ENCODE results near the gene RMDN3.

The RMDN3 gene

DNA sequence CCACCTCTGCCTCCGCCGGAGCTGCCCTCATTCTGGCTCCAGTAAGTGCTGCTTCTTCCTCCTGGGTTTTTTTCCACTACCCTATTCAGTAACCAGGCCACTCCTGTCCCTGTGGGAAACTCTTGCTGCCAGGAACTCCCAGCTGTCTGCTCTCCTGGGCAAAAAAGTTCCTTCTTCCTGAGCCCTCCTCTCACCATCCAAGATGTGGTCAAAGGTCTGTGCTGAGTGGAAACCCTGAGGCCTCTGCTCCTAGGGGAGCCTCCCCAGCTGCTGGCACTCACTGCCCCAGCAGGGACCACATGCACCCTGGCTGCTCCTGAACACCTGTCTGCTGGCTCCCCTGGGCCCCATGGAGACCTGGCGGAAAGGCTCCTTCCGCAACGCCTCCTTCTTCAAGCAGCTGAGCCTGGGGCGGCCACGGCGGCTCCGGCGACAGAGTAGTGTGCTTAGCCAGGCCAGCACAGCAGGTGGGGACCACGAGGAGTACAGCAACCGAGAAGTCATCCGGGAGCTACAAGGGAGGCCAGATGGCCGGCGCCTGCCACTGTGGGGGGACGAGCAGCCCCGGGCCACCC is 15.2 kb upstream of the RMDN3 start:
- no peak overlapping the region for H3K4me3 ChIP-seq (ENCODE audit: low read depth, low read length)
- peaks cover 32% of the 10 kb centered on the region for H3K36me3 ChIP-seq (ENCODE audit: control insufficient read depth, insufficient read depth, low read length)
- no peak overlapping the region for H3K9ac ChIP-seq (ENCODE audit: low read depth, low read length)
- H3K9me3 ChIP-seq (ENCODE audit: control insufficient read depth, insufficient read depth, low read length), result no peaks in the 10 kb centered on the region
- peaks cover 10% of the 10 kb centered on the region for H3K4me1 ChIP-seq (ENCODE audit: control insufficient read depth, insufficient read depth, low read length)
- H3K27me3 ChIP-seq (ENCODE audit: control insufficient read depth, insufficient read depth, low read length), result no peaks in the 10 kb centered on the region

DNA sequence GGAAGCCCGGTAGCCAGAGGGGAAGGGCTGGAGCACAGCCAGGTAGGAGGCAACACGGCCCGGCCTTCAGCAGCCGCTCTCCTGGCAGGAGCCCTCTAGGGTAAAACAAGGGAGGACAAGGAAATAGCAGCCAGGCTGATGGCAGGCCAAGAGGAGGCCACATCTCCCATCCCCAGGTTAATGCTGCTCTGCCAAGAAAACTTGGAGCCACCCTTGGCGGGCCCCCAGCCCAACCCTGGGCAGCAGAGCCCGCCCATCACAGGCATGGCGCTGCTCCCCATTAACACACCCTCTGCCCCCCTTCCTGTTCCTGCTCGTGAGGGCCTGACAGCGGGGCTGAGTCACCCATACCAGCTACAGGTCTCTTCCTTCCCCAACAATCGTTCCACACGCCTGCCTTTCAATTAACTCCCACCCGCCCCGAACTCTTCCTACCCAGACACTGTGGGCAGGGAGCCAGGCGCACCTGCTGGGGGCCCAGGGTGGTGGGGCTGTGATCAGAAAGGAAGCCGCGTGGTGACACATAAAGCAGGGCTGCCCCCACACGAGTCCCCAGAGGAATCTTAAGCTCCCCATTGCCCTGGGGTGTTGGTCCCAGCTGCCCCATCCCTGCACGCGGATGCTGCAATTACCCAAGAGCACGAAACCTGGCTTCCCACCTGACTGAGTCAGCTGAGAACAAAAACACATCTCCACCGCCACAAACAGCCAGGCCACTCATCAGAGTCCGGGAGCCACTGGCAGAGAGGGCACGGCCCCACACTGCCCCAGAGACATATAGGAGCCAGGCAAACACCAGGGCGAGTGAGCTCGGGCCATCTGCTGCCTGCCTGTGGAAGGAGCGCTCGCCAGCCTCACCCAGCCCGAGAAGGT is 14.5 kb upstream of the RMDN3 start, which contains the start of gene C15orf62:
TSS of gene C15orf62 (plus strand) at position 707 of the 873 bp plus-strand sequence. CDS start 516 bp downstream, outside the sequence.
- Histone ChIP-seq H3K9ac (ENCODE audit: low read depth, low read length) (no peak within 1 kb of the TSS), H3K9me3 (ENCODE audit: control insufficient read depth, insufficient read depth, low read length) (no peaks in the 10 kb centered on the region), H3K36me3 (ENCODE audit: control insufficient read depth, insufficient read depth, low read length) (peaks cover 24% of the 10 kb centered on the region), H3K4me3 (ENCODE audit: low read depth, low read length) (no peak within 1 kb of the TSS), H3K4me1 (ENCODE audit: control insufficient read depth, insufficient read depth, low read length) (peaks cover 16% of the 10 kb centered on the region), H3K27me3 (ENCODE audit: control insufficient read depth, insufficient read depth, low read length) (peaks cover under 1% of the 10 kb centered on the region)

DNA sequence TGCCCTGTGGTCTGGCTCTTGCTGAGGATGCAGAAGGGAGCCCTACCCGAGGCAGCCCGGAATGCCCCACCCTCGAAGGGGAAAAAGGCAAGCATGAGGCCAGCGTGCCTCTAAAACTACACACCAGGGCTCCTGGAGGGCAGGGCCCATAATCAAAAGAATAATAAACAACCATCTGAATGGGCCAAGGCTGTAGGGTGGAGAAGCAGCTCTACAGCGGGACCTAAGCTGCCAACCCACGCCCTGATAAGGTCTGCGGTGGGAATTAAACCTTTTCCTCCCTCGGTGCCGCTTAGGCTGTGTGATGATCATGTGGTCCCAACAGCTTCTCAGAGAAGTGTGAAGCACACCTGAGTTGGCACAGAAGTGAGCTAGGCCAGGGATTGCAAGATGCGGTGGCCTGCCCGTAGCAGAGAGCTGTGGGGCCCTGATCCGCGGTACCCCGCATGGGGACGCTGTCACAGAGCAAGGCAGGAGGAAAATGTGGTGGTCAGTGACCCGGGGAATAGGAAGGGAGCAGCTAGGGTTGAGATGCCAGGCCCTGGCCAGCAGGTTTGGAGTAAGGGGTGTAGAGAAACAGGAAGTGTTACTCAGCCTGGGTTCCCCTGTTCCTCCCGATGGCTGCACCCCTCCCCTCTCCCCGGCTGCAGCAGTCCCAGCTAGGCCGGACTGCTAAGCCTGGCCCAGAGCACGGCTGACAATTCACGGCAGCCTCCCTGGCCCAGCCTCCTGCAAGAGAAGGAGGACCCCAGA is 13.6 kb upstream of the RMDN3 start:
- no peak overlapping the region for H3K9ac ChIP-seq (ENCODE audit: low read depth, low read length)
- no peaks in the 10 kb centered on the region for H3K9me3 ChIP-seq (ENCODE audit: control insufficient read depth, insufficient read depth, low read length)
- H3K4me1 ChIP-seq (ENCODE audit: control insufficient read depth, insufficient read depth, low read length), result peaks cover 16% of the 10 kb centered on the region
- H3K36me3 ChIP-seq (ENCODE audit: control insufficient read depth, insufficient read depth, low read length), result peaks cover 18% of the 10 kb centered on the region
- no peak overlapping the region for H3K4me3 ChIP-seq (ENCODE audit: low read depth, low read length)
- H3K27me3 ChIP-seq (ENCODE audit: control insufficient read depth, insufficient read depth, low read length), result peaks cover 2% of the 10 kb centered on the region

- peaks cover 16% of the 10 kb centered on the region for H3K4me1 ChIP-seq (ENCODE audit: control insufficient read depth, insufficient read depth, low read length)
- no peak overlapping the region for H3K4me3 ChIP-seq (ENCODE audit: low read depth, low read length)
- peaks cover 2% of the 10 kb centered on the region for H3K27me3 ChIP-seq (ENCODE audit: control insufficient read depth, insufficient read depth, low read length)
- H3K9ac ChIP-seq (ENCODE audit: low read depth, low read length), result no peak overlapping the region
- H3K9me3 ChIP-seq (ENCODE audit: control insufficient read depth, insufficient read depth, low read length), result no peaks in the 10 kb centered on the region
- H3K36me3 ChIP-seq (ENCODE audit: control insufficient read depth, insufficient read depth, low read length), result peaks cover 16% of the 10 kb centered on the region
Measured at GRCh38 chr15:40767838-40768500, 12.9 kb upstream of the RMDN3 start.

DNA sequence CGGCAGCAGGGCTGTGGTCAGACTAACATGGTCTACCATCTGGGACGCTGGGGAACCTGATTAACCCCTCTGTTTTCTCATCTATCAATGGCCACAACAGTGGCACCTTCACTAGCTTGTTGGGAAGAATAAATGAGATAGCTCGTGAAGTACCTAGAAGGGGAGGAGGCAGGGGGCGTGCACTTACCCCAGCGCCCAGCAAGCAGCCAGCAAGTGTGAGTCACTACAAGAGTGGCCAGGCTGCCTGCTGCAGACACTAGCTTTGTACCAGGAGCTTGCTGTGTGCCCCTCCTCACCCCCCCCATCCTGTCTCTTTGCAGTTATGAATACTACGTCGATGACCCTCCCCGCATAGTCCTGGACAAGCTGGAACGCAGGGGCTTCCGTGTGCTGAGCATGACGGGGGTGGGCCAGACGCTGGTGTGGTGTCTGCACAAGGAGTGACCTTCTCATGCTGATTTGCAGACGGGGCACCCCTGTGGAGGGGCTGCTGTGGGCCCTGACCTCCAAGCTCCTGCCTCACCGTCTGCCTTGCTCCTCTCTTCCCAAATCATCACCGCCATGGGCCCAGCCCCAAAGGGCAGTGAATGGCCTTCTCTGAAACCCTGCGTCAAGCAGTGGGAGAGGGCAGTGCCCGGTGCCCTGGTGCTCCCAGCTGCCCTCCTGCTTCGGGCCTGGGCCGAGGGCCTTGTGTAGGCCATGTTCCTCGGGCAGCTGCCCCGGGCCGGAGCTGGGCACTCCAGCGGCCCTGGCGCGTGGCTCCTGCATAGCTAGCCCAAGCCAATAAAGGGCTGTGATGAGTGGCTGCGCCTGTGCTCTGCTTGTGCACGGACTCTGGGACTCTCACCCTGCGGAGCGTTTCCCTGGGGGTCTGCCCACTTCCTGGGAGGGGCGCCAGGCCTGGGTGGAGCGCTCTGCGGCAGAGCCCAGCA is 12.1 kb upstream of the RMDN3 start:
- Histone ChIP-seq H3K9ac (ENCODE audit: low read depth, low read length) (no peak overlapping the region), H3K4me1 (ENCODE audit: control insufficient read depth, insufficient read depth, low read length) (peaks cover 16% of the 10 kb centered on the region), H3K9me3 (ENCODE audit: control insufficient read depth, insufficient read depth, low read length) (no peaks in the 10 kb centered on the region), H3K4me3 (ENCODE audit: low read depth, low read length) (no peak overlapping the region), H3K36me3 (ENCODE audit: control insufficient read depth, insufficient read depth, low read length) (peaks cover 12% of the 10 kb centered on the region), H3K27me3 (ENCODE audit: control insufficient read depth, insufficient read depth, low read length) (peaks cover 2% of the 10 kb centered on the region)

DNA sequence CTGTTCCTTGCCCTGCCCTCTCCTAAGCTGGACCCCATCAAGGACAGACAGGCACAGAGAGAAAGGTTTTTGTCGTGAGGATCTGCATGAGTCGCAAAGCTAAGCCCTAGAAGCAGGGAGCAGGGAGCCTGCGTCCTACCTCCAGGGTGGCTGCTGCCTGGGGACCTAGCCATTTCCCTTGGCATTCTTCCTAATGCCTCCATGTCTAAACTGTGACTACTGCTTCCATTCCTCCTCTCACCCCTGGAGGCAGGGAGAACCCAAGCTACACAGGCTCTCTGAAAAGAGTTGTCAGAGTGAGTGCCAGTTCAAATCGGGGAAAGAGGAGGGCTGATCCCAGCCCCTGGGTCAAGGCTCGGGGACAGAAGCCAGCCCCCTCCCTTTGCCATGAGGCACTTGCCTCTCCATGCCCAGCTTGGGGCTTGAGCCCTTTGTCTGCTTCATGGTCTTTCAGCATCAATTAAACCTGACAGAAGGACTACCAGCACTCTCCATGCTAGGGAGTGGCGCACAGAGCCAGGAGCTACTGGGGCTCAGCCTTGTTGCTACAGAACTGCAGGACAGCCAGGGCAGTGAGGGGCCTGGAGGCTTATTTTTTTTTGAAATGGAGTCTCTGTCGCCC is 11.3 kb upstream of the RMDN3 start:
- Histone ChIP-seq H3K4me1 (ENCODE audit: control insufficient read depth, insufficient read depth, low read length) (peaks cover 16% of the 10 kb centered on the region), H3K9ac (ENCODE audit: low read depth, low read length) (no peak overlapping the region)

DNA sequence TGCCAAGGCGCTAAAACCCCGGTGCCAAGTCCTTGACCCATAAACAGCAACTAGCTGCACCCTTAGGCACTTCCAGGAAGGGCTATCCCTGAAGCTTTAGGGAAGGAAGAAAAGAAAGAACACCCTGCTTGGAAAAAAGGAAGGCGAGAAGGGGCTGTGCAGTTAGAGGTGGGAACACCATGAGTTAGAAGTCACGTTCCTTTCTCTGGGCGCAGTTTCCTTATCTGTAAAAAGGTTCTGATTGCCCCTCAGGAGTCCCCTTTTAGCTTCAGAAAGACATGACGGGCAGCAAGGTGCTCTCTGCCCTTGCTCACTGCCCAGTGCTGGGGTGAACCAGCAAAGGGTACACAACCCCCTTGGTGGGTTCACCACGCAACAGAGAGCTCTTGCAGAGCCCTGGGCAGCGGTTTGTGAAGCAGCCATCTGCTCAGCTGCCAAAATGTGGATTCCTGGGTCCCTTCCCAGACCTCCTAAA is 9.6 kb upstream of the RMDN3 start:
- Histone ChIP-seq H3K9ac (ENCODE audit: low read depth, low read length) (peak overlapping the region; percentile 47), H3K4me1 (ENCODE audit: control insufficient read depth, insufficient read depth, low read length) (peaks cover 16% of the 10 kb centered on the region), H3K4me3 (ENCODE audit: low read depth, low read length) (peak overlapping the region; percentile 76), H3K36me3 (ENCODE audit: control insufficient read depth, insufficient read depth, low read length) (peaks cover 9% of the 10 kb centered on the region), H3K27me3 (ENCODE audit: control insufficient read depth, insufficient read depth, low read length) (peaks cover 2% of the 10 kb centered on the region), H3K9me3 (ENCODE audit: control insufficient read depth, insufficient read depth, low read length) (no peaks in the 10 kb centered on the region)

More for the DNA sequence above, 11.3 kb upstream of the RMDN3 start:
- Histone ChIP-seq H3K36me3 (ENCODE audit: control insufficient read depth, insufficient read depth, low read length) (peaks cover 9% of the 10 kb centered on the region), H3K4me3 (ENCODE audit: low read depth, low read length) (no peak overlapping the region), H3K9me3 (ENCODE audit: control insufficient read depth, insufficient read depth, low read length) (no peaks in the 10 kb centered on the region), H3K27me3 (ENCODE audit: control insufficient read depth, insufficient read depth, low read length) (peaks cover 2% of the 10 kb centered on the region)

GRCh38 chr15:40763801-40764628 is 9.0 kb upstream of the RMDN3 start, which contains the start of gene GCHFR:
Gene GCHFR (plus strand): TSS chr15:40764068. CDS start chr15:40764181, 113 bp downstream.
- Histone ChIP-seq H3K4me1 (ENCODE audit: control insufficient read depth, insufficient read depth, low read length) (peaks cover 16% of the 10 kb centered on the region), H3K4me3 (ENCODE audit: low read depth, low read length) (peak within 1 kb of the TSS; percentile 76)

GRCh38 chr15:40762919-40763800 is 8.1 kb upstream of the RMDN3 start:
- Histone ChIP-seq H3K9ac (ENCODE audit: low read depth, low read length) (peak overlapping the region; percentile 47), H3K4me3 (ENCODE audit: low read depth, low read length) (peak overlapping the region; percentile 76), H3K4me1 (ENCODE audit: control insufficient read depth, insufficient read depth, low read length) (peaks cover 16% of the 10 kb centered on the region), H3K27me3 (ENCODE audit: control insufficient read depth, insufficient read depth, low read length) (peaks cover 2% of the 10 kb centered on the region), H3K36me3 (ENCODE audit: control insufficient read depth, insufficient read depth, low read length) (peaks cover 6% of the 10 kb centered on the region), H3K9me3 (ENCODE audit: control insufficient read depth, insufficient read depth, low read length) (no peaks in the 10 kb centered on the region)

More at GRCh38 chr15:40763801-40764628, 9.0 kb upstream of the RMDN3 start, which contains the start of gene GCHFR:
- Histone ChIP-seq H3K36me3 (ENCODE audit: control insufficient read depth, insufficient read depth, low read length) (peaks cover 9% of the 10 kb centered on the region), H3K9ac (ENCODE audit: low read depth, low read length) (peak within 1 kb of the TSS; percentile 47), H3K9me3 (ENCODE audit: control insufficient read depth, insufficient read depth, low read length) (no peaks in the 10 kb centered on the region), H3K27me3 (ENCODE audit: control insufficient read depth, insufficient read depth, low read length) (peaks cover 2% of the 10 kb centered on the region)
